OCI-LY3 (cell line): ENCODE measurements around the gene TYW1.

Experiments used
- CTCF ChIP-seq: fragments of 200-600, 300-600 bp; sonication (generic); IDR thresholded peaks from 2 replicates; pipeline ENCODE4 v1.5.1; 2014; ENCODE audit warnings: antibody characterized with exemption, low read length, low read depth
- EZH2phosphoT487 ChIP-seq: fragments of 200-600 bp; shearing (Covaris generic); IDR thresholded peaks from 2 replicates; pipeline ENCODE4 v1.6.1; 2018; ENCODE audit warnings: antibody characterized with exemption, mixed run types, low read depth

GRCh38 chr7:66964411-66964810 lies 32.2 kb upstream of the TYW1 start:
- TF ChIP-seq CTCF (no peak), EZH2phosphoT487 (no peak)
